Stimulated activated CD4-positive, alpha-beta T cell treated with anti-CD3 and anti-CD28 coated beads, Interleukin-15, amount 100 ng/mL, for 48 hours (primary cell): ENCODE data around the gene C1QL2.

Experiments
- DNase-seq, 2 donors: peaks; one replicate each; pipeline ENCODE4 v3.0.0-alpha.2; 2020; ENCODE audit warnings: low read depth in 2 of 2

C1QL2 gene

DNA sequence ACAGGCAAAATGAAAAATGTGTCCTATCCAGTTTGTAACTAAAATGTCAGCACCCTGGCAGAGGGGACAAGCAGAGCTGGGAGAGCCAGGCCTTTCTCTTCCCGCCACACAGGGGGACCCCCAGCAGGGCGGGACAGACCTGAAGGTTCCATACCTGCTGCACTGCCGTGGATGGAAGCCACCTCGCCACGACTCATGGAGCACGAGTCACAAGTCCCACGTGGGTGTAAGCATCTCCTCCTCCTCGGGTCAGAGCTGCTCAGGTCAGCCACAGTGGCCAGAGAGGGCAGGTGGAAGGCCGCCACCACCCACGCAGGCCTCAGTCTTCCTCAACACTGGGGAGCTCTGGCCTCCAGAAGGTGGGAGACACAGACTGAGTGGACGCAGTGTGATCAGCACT, 21.0 kb downstream of the C1QL2 start:
- no peak for DNase-seq

DNA sequence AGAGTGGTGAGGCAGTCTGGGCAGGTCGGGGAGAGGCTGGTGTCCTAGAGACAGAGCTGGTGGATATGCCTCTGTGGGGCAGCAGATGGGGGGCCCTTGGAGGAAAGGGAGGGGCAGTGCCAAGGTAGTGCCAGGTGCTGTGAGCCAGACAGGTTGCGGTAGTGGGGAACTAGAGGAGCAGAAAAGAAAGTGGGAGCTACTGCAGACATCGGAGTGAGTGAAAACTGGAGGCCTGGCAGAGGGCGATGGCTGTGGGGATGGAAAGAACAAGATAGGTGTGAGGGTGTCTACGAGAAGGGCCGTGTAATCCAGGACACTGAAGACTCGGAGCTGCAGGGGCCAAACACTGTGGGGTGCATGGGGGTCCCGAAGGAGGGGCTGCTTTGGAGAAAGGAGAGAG, 21.7 kb downstream of the C1QL2 start:
- DNase-seq, result no peak

- DNase-seq, result no peak
These were observed 22.5 kb downstream of the C1QL2 start for GRCh38 chr2:119136093-119136492.

GRCh38 chr2:119134775-119135174, 23.8 kb downstream of the C1QL2 start:
- no peak for DNase-seq

GRCh38 chr2:119126650-119127049, 31.9 kb downstream of the C1QL2 start:
- DNase-seq, result no peak

DNA sequence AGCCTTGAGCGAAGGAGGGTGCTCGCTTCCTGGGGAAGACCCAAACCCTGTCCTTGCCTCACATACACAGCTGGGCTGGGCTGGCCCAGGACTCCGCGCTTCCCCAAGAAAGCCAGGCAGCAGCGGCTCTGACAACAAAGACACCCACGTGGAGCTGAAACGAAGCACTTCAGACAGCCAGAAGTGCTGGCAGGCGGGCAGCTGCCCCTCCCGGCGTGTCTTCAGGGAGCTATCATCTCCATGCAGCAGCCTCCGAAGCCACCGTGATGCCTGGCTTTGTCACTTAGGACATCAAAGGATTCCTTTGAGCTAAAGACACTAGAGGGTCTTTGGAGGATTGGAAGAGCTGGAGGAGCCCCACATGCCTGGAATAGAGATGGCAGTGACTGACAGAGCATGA, 35.2 kb downstream of the C1QL2 start:
- no peak for DNase-seq

DNA sequence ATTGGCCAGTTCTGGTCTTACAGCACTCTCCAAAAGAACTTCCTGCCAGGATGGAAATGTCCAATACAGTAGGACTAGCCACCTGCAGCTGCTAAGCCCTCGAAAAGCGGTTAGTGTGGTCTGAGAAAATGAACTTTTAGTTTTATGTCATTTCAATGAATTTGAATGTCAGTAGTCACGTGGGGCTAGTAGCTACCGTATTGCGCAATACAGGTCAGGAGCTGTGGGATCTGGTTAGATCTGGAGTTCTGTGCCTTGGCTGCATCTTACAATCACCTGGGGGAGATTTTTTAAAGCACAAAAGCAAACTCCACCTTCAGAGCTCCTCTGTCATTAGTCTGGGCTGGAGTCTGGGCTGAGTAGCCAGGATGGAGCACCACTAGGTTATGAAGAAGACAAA, 35.9 kb downstream of the C1QL2 start:
- no peak for DNase-seq

- no peak for DNase-seq
These were observed 38.4 kb downstream of the C1QL2 start for GRCh38 chr2:119119999-119120756.

GRCh38 chr2:119119076-119119785, 39.3 kb downstream of the C1QL2 start:
- DNase-seq, result no peak

GRCh38 chr2:119117891-119118882, 40.4 kb downstream of the C1QL2 start:
- no peak for DNase-seq

DNA sequence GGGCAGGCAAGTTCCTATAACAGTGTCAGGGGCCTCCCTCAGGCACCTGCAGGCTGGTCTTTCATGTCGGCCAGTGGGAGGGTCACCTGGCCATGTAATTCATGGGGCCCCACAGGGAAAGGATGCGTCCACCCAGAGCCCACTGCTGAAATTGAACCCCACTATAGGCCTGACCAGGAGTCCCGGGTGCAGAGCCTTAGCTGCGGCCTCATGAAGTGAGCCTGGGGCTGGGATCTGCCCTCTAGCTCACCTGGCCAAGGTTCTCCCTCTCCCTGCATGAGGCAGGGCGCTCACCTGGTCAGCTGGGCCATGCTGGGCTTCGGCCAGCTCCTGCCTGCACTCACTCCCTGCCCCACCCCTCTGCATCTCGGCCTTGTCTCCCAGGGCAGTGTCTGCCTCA, 41.1 kb downstream of the C1QL2 start:
- DNase-seq, result no peak

- no peak for DNase-seq
These were observed 41.9 kb downstream of the C1QL2 start for GRCh38 chr2:119116411-119117295.

GRCh38 chr2:119114266-119114665, 44.3 kb downstream of the C1QL2 start:
- no peak for DNase-seq

GRCh38 chr2:119113489-119113770, 45.1 kb downstream of the C1QL2 start:
- no peak for DNase-seq

DNA sequence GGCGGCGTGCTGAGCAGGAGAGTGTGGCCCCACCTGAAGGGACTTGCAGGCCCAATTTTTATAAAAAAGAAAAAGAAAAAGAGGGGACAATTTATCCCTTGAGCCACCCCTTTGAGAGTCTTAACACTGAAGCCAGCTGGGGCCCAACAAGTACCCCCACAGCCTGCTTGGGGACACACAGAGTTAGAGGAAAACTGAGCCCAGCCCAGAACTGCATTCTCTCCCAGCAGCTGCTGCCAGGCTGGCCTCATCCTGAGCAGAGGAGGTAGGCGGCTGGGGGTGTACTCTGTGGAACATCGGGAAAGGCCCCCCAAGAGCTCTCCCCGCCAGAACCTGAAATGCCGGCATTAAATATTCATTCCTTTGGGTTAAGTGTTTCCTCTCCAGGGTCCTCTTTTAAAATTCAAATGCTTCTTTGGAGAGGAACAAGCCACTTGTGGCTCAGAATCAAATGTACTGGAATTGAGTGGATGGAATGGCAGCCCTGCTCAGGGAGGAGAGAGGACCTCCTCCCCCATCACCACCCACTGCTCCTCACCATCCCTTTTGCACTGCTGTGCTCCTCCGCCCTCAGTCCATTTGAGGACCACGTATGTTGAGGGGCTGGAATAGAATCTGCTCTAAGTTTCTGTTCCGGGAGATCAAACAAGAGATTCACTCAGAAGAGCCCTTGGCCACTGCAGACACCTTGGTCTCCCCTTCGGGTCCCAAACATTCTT, 45.6 kb downstream of the C1QL2 start:
- no peak for DNase-seq

- no peak for DNase-seq
These were observed 46.3 kb downstream of the C1QL2 start for GRCh38 chr2:119112230-119112629.

- no peak for DNase-seq
These were observed 47.2 kb downstream of the C1QL2 start for GRCh38 chr2:119111115-119111975.

GRCh38 chr2:119109866-119110265, 48.7 kb downstream of the C1QL2 start:
- DNase-seq, result no peak

GRCh38 chr2:119108186-119108585, 50.4 kb downstream of the C1QL2 start:
- DNase-seq, result no peak
